DOHH2 (cell line): ENCODE measurements around the gene CXorf49.
"Not testable (repeated sequence)": the region's sequence is repeated elsewhere in the genome, so short reads cannot be mapped to it uniquely, and the experiment has no call there.

Experiments used
- H3F3A ChIP-seq: fragments of 200-600 bp; sonication (generic), shearing (Covaris generic); 2 replicates; pipeline ENCODE4 v1.6.0; 2016; ENCODE audit warnings: antibody characterized with exemption, mild to moderate bottlenecking; ENCODE audit not compliant: control insufficient read depth, insufficient read depth
- H3K27ac ChIP-seq: fragments of 200-600 bp; sonication (generic); 2 replicates; pipeline ENCODE4 v1.5.1; 2014; ENCODE audit warnings: low read depth, mild to moderate bottlenecking, low read length, moderate library complexity
- H3K27me3 ChIP-seq: fragments of 200-600 bp; sonication (generic); 2 replicates; pipeline ENCODE4 v1.6.1; 2014; ENCODE audit warnings: mild to moderate bottlenecking, low read length, mixed read lengths; ENCODE audit not compliant: control insufficient read depth
- H3K36me3 ChIP-seq: fragments of 200-600 bp; sonication (generic); 2 replicates; pipeline ENCODE4 v1.6.1; 2014; ENCODE audit warnings: mild to moderate bottlenecking, low read length, moderate library complexity, mixed read lengths; ENCODE audit not compliant: control insufficient read depth
- H3K4me1 ChIP-seq: fragments of 200-600 bp; sonication (generic); 2 replicates; pipeline ENCODE4 v1.6.1; 2014; ENCODE audit warnings: mild to moderate bottlenecking, low read length, mixed read lengths; ENCODE audit not compliant: control insufficient read depth
- H3K4me2 ChIP-seq: fragments of 200-600 bp; sonication (generic); 2 replicates; pipeline ENCODE4 v1.6.0; 2014; ENCODE audit warnings: mild to moderate bottlenecking, low read length, moderate library complexity
- H3K4me3 ChIP-seq: fragments of 200-600 bp; sonication (generic); 2 replicates; pipeline ENCODE4 v1.5.1; 2014; ENCODE audit warnings: mild to moderate bottlenecking, low read length, mixed read lengths
- H3K79me2 ChIP-seq: fragments of 200-600 bp; sonication (generic); 2 replicates; pipeline ENCODE4 v1.6.1; 2014; ENCODE audit warnings: mild to moderate bottlenecking, low read length, mixed read lengths; ENCODE audit not compliant: control insufficient read depth
- H3K9me2 ChIP-seq: fragments of 200-600 bp; sonication (generic); replicated peaks from 2 replicates; pipeline ENCODE4 v1.6.1; 2014; ENCODE audit warnings: mild to moderate bottlenecking, low read length, mixed read lengths; ENCODE audit not compliant: control insufficient read depth
- H3K9me3 ChIP-seq: fragments of 200-600 bp; sonication (generic); 2 replicates; pipeline ENCODE4 v1.6.1; 2014; ENCODE audit warnings: antibody characterized with exemption, low read length, mixed read lengths; ENCODE audit not compliant: control insufficient read depth, insufficient read depth
- H4K20me1 ChIP-seq: fragments of 200-600 bp; sonication (generic); 2 replicates; pipeline ENCODE4 v1.6.0; 2014; ENCODE audit warnings: low read depth, mild to moderate bottlenecking, antibody characterized with exemption, low read length, moderate library complexity; ENCODE audit not compliant: control insufficient read depth, insufficient read depth

CXorf49 gene

GRCh38 chrX:71716323-71716722 is 1.8 kb downstream of the CXorf49 start:
- H3F3A ChIP-seq, H3K79me2 ChIP-seq, H3K27ac ChIP-seq, H3K4me1 ChIP-seq, H3K4me3 ChIP-seq, H4K20me1 ChIP-seq, H3K4me2 ChIP-seq, H3K36me3 ChIP-seq, H3K27me3 ChIP-seq, H3K9me3 ChIP-seq, H3K9me2 ChIP-seq: not testable (repeated sequence)

GRCh38 chrX:71715551-71715950 is 2.5 kb downstream of the CXorf49 start:
- not testable (repeated sequence) for H3F3A ChIP-seq, H3K36me3 ChIP-seq, H3K27me3 ChIP-seq, H3K4me3 ChIP-seq, H4K20me1 ChIP-seq, H3K9me2 ChIP-seq, H3K9me3 ChIP-seq, H3K27ac ChIP-seq, H3K4me1 ChIP-seq, H3K79me2 ChIP-seq, H3K4me2 ChIP-seq

GRCh38 chrX:71714064-71714463 is 4.0 kb downstream of the CXorf49 start:
- H3K36me3 ChIP-seq, H3K27ac ChIP-seq, H3K4me1 ChIP-seq, H3K9me3 ChIP-seq, H3K79me2 ChIP-seq, H3K4me2 ChIP-seq, H3F3A ChIP-seq, H3K4me3 ChIP-seq, H3K9me2 ChIP-seq, H3K27me3 ChIP-seq, H4K20me1 ChIP-seq: not testable (repeated sequence)

GRCh38 chrX:71702853-71703252 is 15.2 kb downstream of the CXorf49 start:
- not testable (repeated sequence) for H3K27ac ChIP-seq, H3K36me3 ChIP-seq, H3K79me2 ChIP-seq, H3K4me1 ChIP-seq, H3K4me2 ChIP-seq, H3K9me3 ChIP-seq, H3K4me3 ChIP-seq, H4K20me1 ChIP-seq, H3F3A ChIP-seq, H3K27me3 ChIP-seq, H3K9me2 ChIP-seq

- H3F3A ChIP-seq, H3K4me3 ChIP-seq, H3K36me3 ChIP-seq, H3K9me3 ChIP-seq, H3K79me2 ChIP-seq, H3K4me2 ChIP-seq, H3K27me3 ChIP-seq, H3K9me2 ChIP-seq, H4K20me1 ChIP-seq, H3K4me1 ChIP-seq, H3K27ac ChIP-seq: not testable (repeated sequence)
Observed at GRCh38 chrX:71699023-71699344, 19.1 kb downstream of the CXorf49 start.

GRCh38 chrX:71698299-71699022 is 19.6 kb downstream of the CXorf49 start:
- H3K9me3 ChIP-seq, H3K4me1 ChIP-seq, H3K36me3 ChIP-seq, H3K27me3 ChIP-seq, H3F3A ChIP-seq, H3K27ac ChIP-seq, H3K4me3 ChIP-seq, H3K9me2 ChIP-seq, H4K20me1 ChIP-seq, H3K4me2 ChIP-seq, H3K79me2 ChIP-seq: not testable (repeated sequence)

- not testable (repeated sequence) for H3K4me1 ChIP-seq, H3K9me3 ChIP-seq, H3K36me3 ChIP-seq, H3K4me2 ChIP-seq, H3K9me2 ChIP-seq, H3K4me3 ChIP-seq, H4K20me1 ChIP-seq, H3K27ac ChIP-seq, H3K27me3 ChIP-seq, H3F3A ChIP-seq, H3K79me2 ChIP-seq
Observed at GRCh38 chrX:71697466-71698298, 20.4 kb downstream of the CXorf49 start.

GRCh38 chrX:71696641-71697465 is 21.2 kb downstream of the CXorf49 start:
- H3K4me2 ChIP-seq, H3K27me3 ChIP-seq, H3K36me3 ChIP-seq, H3K79me2 ChIP-seq, H3K9me3 ChIP-seq, H3K4me3 ChIP-seq, H4K20me1 ChIP-seq, H3K27ac ChIP-seq, H3F3A ChIP-seq, H3K4me1 ChIP-seq, H3K9me2 ChIP-seq: not testable (repeated sequence)
